ENCODE results near the gene RBM33. TPM values are rescaled to one million over a fixed set of nuclear protein-coding genes. Genes with fewer than 3 reads are reported as not detected.

RBM33 gene, protein sequence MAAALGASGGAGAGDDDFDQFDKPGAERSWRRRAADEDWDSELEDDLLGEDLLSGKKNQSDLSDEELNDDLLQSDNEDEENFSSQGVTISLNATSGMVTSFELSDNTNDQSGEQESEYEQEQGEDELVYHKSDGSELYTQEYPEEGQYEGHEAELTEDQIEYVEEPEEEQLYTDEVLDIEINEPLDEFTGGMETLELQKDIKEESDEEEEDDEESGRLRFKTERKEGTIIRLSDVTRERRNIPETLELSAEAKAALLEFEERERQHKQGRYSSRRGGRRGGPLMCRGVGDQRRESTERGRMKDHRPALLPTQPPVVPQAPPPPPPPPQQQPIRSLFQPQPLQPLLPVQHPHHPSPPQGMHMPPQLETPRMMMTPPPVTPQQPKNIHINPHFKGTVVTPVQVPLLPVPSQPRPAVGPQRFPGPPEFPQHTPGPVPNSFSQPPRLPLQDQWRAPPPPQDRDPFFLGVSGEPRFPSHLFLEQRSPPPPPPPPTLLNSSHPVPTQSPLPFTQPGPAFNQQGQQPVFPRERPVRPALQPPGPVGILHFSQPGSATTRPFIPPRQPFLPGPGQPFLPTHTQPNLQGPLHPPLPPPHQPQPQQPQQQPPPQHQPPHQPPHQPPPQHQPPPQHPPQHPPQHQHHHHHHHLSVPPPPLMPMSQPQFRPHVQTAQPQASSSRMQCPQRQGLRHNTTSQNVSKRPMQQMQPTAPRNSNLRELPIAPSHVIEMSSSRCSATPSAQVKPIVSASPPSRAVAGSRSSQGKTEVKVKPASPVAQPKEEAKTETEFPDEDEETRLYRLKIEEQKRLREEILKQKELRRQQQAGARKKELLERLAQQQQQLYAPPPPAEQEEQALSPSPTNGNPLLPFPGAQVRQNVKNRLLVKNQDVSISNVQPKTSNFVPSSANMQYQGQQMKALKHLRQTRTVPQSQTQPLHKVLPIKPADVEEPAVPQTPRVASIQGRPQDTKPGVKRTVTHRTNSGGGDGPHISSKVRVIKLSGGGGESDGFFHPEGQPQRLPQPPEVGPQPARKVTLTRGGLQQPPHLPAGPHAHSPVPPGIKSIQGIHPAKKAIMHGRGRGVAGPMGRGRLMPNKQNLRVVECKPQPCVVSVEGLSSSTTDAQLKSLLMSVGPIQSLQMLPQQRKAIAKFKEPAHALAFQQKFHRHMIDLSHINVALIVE
- total RNA-seq, result 100 to 1,000 TPM in 2 of 4 donors, 10 to 100 TPM in 2; 62.8 to 129 (median 92.8) TPM

GRCh38 chr7:155644178-155644970 is at the start of gene RBM33:
RBM33 (plus strand) TSS chr7:155644661; CDS start chr7:155644877, 216 bp downstream.
- peak within 1 kb of the TSS; percentile 69 to 100 (median 87) for H3K4me3 ChIP-seq
- intact Hi-C loops (cut with DNase I; ENCODE audit: low total_unique reads) (no loop called here), in situ Hi-C loops (cut with MboI; ENCODE audit: low pct_ligation_motif_present in 1 of 4, low pct_unique_long_range_greater_than_20kb in 1 of 4, low sequenced_read_pairs in 3 of 4) (no loop called here)
- peak within 1 kb of the TSS; percentile 91 to 98 (median 94) for H3K27ac ChIP-seq
- peaks cover 9% of the 10 kb centered on the region in 2 donors for H3K9me3 ChIP-seq
- H3K27me3 ChIP-seq, result no peaks in the 10 kb centered on the region
- DNase-seq, result peak; percentile 81
- peaks cover 5 to 37% (median 17%) of the 10 kb centered on the region in 4 donors for H3K4me1 ChIP-seq
- peaks cover 0 to 17% (median 0%) of the 10 kb centered on the region in 4 donors for H3K36me3 ChIP-seq
- TF ChIP-seq, protein P1, sequence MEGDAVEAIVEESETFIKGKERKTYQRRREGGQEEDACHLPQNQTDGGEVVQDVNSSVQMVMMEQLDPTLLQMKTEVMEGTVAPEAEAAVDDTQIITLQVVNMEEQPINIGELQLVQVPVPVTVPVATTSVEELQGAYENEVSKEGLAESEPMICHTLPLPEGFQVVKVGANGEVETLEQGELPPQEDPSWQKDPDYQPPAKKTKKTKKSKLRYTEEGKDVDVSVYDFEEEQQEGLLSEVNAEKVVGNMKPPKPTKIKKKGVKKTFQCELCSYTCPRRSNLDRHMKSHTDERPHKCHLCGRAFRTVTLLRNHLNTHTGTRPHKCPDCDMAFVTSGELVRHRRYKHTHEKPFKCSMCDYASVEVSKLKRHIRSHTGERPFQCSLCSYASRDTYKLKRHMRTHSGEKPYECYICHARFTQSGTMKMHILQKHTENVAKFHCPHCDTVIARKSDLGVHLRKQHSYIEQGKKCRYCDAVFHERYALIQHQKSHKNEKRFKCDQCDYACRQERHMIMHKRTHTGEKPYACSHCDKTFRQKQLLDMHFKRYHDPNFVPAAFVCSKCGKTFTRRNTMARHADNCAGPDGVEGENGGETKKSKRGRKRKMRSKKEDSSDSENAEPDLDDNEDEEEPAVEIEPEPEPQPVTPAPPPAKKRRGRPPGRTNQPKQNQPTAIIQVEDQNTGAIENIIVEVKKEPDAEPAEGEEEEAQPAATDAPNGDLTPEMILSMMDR (IDR thresholded peaks at IDR 0.05), result no peak
- TF ChIP-seq POLR2A (IDR thresholded peaks at IDR 0.05) (peak; percentile 51), POLR2AphosphoS5 (IDR thresholded peaks at IDR 0.05) (peak in 2 of 3 donors; percentile 41 to 55), EP300 (IDR thresholded peaks at IDR 0.05; ENCODE audit: low read depth) (no peak)
- WGBS, 2 donors (ENCODE audit: low coverage in 1 of 2), result 1% methylated on average over 55 of the region's 85 CpGs; no CpG with 5 or more reads in 1 of the 2 donors

GRCh38 chr7:155594961-155595366 is 49.5 kb upstream of the RBM33 start:
- in situ Hi-C loops (cut with MboI; ENCODE audit: low pct_ligation_motif_present in 1 of 4, low pct_unique_long_range_greater_than_20kb in 1 of 4, low sequenced_read_pairs in 3 of 4), result loop anchor here (5.0 to 10.0 kb wide), 3 partner anchors 160 to 172 kb away; no protein-coding TSS in a partner anchor
- TF ChIP-seq EP300 (IDR thresholded peaks at IDR 0.05; ENCODE audit: low read depth) (no peak), POLR2AphosphoS5 (IDR thresholded peaks at IDR 0.05) (no peak), POLR2A (IDR thresholded peaks at IDR 0.05) (no peak)
- TF ChIP-seq, protein P1 (IDR thresholded peaks at IDR 0.05), result no peak
- Histone ChIP-seq H3K9me3 (no peaks in the 10 kb centered on the region), H3K27ac (no peak overlapping the region), H3K4me3 (no peak overlapping the region), H3K4me1 (peaks cover 0 to 12% (median 2%) of the 10 kb centered on the region in 4 donors), H3K27me3 (peaks cover 7% of the 10 kb centered on the region), H3K36me3 (no peaks in the 10 kb centered on the region)
- intact Hi-C loops (cut with DNase I; ENCODE audit: low total_unique reads), result loop anchor here (10.0 kb wide), 1 partner anchor 170 kb away; no protein-coding TSS in a partner anchor
- 31 to 63% methylated on average over 2 to 3 of the region's 3 CpGs for WGBS, 2 donors (ENCODE audit: low coverage in 1 of 2)
- no peak for DNase-seq

- Histone ChIP-seq H3K27ac (no peak overlapping the region), H3K4me1 (peaks cover 0 to 4% (median 1%) of the 10 kb centered on the region in 4 donors), H3K27me3 (peaks cover 23% of the 10 kb centered on the region), H3K9me3 (no peaks in the 10 kb centered on the region), H3K36me3 (no peaks in the 10 kb centered on the region), H3K4me3 (no peak overlapping the region)
- in situ Hi-C loops (cut with MboI; ENCODE audit: low pct_ligation_motif_present in 1 of 4, low pct_unique_long_range_greater_than_20kb in 1 of 4, low sequenced_read_pairs in 3 of 4) (loop anchor here (5.0 to 10.0 kb wide), 3 partner anchors 157 to 170 kb away; no protein-coding TSS in a partner anchor), intact Hi-C loops (cut with DNase I; ENCODE audit: low total_unique reads) (loop anchor here (10.0 kb wide), 1 partner anchor 167 kb away; no protein-coding TSS in a partner anchor)
- 44% methylated on average over 1 of the region's 1 CpG; no CpG with 5 or more reads in 1 of the 2 donors for WGBS, 2 donors (ENCODE audit: low coverage in 1 of 2)
- DNase-seq, result no peak
- TF ChIP-seq EP300 (IDR thresholded peaks at IDR 0.05; ENCODE audit: low read depth) (no peak), POLR2AphosphoS5 (IDR thresholded peaks at IDR 0.05) (no peak), POLR2A (IDR thresholded peaks at IDR 0.05) (no peak)
- TF ChIP-seq, protein P1 (IDR thresholded peaks at IDR 0.05), result no peak
These were observed 46.7 kb upstream of the RBM33 start for GRCh38 chr7:155597753-155598140.
